HUES6 (cell line): ENCODE data around the gene KRT34.
"Not testable (repeated sequence)": the region's sequence is repeated elsewhere in the genome, so short reads cannot be mapped to it uniquely, and the experiment has no call there.

Experiments
- H3K27ac ChIP-seq: 2 replicates; pipeline ENCODE4 v1.7.0; 2013; ENCODE audit warnings: low read depth, mild to moderate bottlenecking, low read length, inconsistent platforms
- H3K27me3 ChIP-seq: 2 replicates; pipeline ENCODE4 v1.6.1; 2013; ENCODE audit warnings: low read length; ENCODE audit not compliant: control insufficient read depth, insufficient read depth
- H3K36me3 ChIP-seq: 2 replicates; pipeline ENCODE4 v1.6.1; 2013; ENCODE audit warnings: low read length; ENCODE audit not compliant: control insufficient read depth, insufficient read depth
- H3K4me1 ChIP-seq: 2 replicates; pipeline ENCODE4 v1.6.1; 2013; ENCODE audit warnings: low read length; ENCODE audit not compliant: control insufficient read depth, insufficient read depth
- H3K4me3 ChIP-seq: 2 replicates; pipeline ENCODE4 v1.5.1; 2013; ENCODE audit warnings: low read depth, low read length
- H3K9ac ChIP-seq: one replicate; pipeline ENCODE4 v1.6.1; 2013; ENCODE audit warnings: mild to moderate bottlenecking, low read length
- H3K9me3 ChIP-seq: 2 replicates; pipeline ENCODE4 v1.6.1; 2013; ENCODE audit warnings: low read depth, low read length; ENCODE audit not compliant: control insufficient read depth, insufficient read depth

The KRT34 gene

DNA sequence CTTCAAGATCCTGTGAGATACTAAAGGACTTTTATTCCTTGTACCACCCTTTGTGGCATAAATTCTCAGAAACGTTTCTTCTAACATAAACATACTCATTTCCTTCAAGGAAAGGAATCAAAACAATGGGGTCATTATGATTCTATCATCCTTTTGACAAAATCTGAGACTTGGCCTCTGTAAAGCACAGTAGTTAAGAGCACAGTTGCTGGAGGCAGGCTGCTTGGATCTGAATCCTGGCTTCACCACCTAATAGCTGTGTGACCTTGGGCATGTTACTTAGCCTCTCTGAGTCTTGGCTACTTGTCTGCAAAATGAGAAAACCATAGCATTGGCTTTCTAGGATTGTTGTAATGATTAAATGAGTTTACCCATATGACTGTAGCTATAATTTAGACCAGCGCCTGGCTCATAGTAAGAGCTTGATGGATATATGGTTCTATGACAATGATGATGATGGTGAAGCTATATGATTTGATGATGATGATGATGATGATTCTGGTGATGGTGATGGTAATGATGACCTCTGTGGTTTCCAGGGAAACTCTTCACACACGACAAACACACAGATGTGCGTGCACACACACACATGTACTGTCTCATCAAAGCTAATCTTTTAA, 21.4 kb upstream of the KRT34 start:
- Histone ChIP-seq H3K27me3 (no peaks in the 10 kb centered on the region), H3K4me1 (no peaks in the 10 kb centered on the region), H3K9ac (no peak overlapping the region), H3K9me3 (no peaks in the 10 kb centered on the region), H3K36me3 (no peaks in the 10 kb centered on the region), H3K27ac (no peak overlapping the region), H3K4me3 (no peak overlapping the region)

- H3K4me1 ChIP-seq, result no peaks in the 10 kb centered on the region
- H3K27ac ChIP-seq, result no peak overlapping the region
- no peaks in the 10 kb centered on the region for H3K27me3 ChIP-seq
- no peaks in the 10 kb centered on the region for H3K36me3 ChIP-seq
- no peak overlapping the region for H3K4me3 ChIP-seq
- no peaks in the 10 kb centered on the region for H3K9me3 ChIP-seq
- no peak overlapping the region for H3K9ac ChIP-seq
These were observed 20.1 kb upstream of the KRT34 start for GRCh38 chr17:41402161-41402560.

GRCh38 chr17:41396996-41397660, 15.0 kb upstream of the KRT34 start, which contains the start of gene KRT31:
KRT31 (minus strand) TSS chr17:41397608; CDS start chr17:41397539, 69 bp downstream.
- H3K9ac ChIP-seq, result no peak within 1 kb of the TSS
- H3K4me1 ChIP-seq, result no peaks in the 10 kb centered on the region
- no peak within 1 kb of the TSS for H3K27ac ChIP-seq
- no peaks in the 10 kb centered on the region for H3K36me3 ChIP-seq
- H3K9me3 ChIP-seq, result no peaks in the 10 kb centered on the region
- no peak within 1 kb of the TSS for H3K4me3 ChIP-seq
- no peaks in the 10 kb centered on the region for H3K27me3 ChIP-seq

- H3K4me3 ChIP-seq, result no peak overlapping the region
- no peaks in the 10 kb centered on the region for H3K4me1 ChIP-seq
- no peak overlapping the region for H3K9ac ChIP-seq
- no peaks in the 10 kb centered on the region for H3K36me3 ChIP-seq
- H3K9me3 ChIP-seq, result no peaks in the 10 kb centered on the region
- H3K27me3 ChIP-seq, result no peaks in the 10 kb centered on the region
- H3K27ac ChIP-seq, result no peak overlapping the region
These were observed 14.2 kb upstream of the KRT34 start for GRCh38 chr17:41396340-41396739.

DNA sequence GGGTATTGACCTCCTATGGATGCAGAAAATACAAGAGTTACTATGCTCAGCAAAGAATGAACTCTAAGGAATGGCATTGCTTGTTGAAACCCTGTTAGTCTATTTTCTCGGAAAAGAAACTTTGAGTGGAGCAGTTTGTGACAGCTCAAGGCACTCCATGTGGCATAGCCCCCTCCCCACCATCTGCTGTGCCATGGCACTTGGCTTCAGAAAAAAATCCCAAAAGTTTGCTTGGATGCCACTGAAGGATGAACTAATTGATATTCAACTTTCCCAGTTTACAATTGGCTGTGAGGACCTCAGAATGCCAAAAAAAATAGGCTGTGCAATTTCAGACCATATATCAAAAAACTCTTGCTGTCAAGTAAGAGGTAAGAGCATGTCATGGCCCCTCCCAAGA, 13.5 kb upstream of the KRT34 start:
- Histone ChIP-seq H3K9me3 (no peaks in the 10 kb centered on the region), H3K27ac (no peak overlapping the region), H3K27me3 (no peaks in the 10 kb centered on the region), H3K4me1 (no peaks in the 10 kb centered on the region), H3K4me3 (no peak overlapping the region), H3K36me3 (no peaks in the 10 kb centered on the region), H3K9ac (no peak overlapping the region)

DNA sequence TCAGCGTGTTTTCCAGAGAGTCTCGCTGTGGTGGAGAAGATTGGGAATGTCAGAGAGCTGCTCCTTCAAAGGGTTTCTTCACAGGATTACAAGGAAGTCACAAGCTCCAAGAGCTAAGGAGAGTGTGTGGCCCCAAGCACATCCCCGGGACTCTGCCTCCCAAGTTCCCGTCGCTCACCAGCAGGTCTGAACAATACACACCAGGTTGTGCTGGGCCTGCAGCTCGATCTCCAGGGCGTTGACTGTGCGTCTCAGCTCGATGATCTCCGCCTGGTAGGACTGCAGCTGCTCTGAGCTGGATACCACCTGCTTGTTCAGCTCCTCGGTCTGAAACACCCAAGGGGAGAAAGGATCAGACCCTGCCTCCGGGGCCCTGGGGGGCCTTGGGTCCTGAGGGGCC, 12.9 kb upstream of the KRT34 start:
- not testable (repeated sequence) for H3K9me3 ChIP-seq, H3K27ac ChIP-seq, H3K27me3 ChIP-seq, H3K4me3 ChIP-seq, H3K4me1 ChIP-seq, H3K9ac ChIP-seq, H3K36me3 ChIP-seq

DNA sequence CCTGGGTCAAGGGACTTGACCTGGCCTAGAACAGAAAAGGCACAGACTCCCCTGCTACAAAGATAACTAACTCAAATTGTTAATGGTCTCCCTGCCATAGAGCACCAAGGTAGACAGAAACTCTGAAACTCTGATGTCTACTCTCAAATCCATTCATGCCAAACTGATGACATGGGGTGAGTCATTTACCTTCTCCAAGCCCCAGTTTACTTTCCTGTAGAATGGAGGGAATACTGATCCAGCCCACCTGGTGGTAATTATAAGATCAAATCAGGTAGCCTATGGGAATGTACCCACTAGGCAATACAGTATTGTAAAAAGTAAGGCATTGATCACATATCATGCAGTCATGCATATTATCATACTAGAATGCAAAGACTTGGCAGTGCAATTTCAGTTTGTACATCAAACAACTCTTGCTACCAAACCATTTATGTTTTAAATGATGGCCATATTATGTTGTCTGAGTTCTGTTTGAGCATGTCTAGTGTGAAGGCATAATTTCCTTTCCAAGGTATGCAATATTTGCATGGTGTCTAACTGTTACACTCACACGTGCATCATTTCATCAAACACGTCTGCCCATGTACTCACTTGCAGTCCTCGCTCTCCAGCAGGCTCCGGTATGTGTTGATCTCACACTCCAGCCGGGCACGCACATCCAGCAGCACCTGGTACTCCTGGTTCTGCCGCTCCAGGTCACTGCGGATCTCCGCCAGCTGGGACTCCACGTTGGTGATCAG, 12.3 kb upstream of the KRT34 start:
- Histone ChIP-seq H3K27me3 (no peaks in the 10 kb centered on the region), H3K36me3 (no peaks in the 10 kb centered on the region), H3K4me1 (no peaks in the 10 kb centered on the region), H3K27ac (no peak overlapping the region), H3K4me3 (no peak overlapping the region), H3K9ac (no peak overlapping the region), H3K9me3 (no peaks in the 10 kb centered on the region)

- H3K27ac ChIP-seq, result no peak overlapping the region
These were observed 11.7 kb upstream of the KRT34 start for GRCh38 chr17:41393826-41394225.

DNA sequence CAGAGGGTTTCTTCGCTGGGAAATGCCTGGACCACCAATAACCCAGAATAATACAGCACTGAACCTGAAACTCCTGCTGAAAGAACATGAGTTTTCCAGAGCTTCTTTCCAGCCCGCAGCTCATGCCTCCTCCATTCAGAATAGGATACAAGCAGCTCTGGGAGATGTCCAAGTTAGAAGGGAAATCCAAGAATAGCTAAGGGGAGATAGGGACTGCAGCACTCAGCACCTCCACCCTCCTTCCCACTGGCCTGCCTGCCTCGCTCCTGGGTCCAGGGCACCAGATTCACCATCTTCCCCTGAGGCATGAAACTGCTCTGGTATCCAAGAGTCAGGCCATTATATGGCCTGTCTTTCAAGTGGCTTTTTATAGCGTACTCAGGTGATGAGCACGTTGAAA, 11.2 kb upstream of the KRT34 start:
- Histone ChIP-seq H3K27me3 (no peaks in the 10 kb centered on the region), H3K27ac (no peak overlapping the region), H3K36me3 (no peaks in the 10 kb centered on the region), H3K9ac (no peak overlapping the region), H3K9me3 (no peaks in the 10 kb centered on the region), H3K4me3 (no peak overlapping the region), H3K4me1 (no peaks in the 10 kb centered on the region)

More at GRCh38 chr17:41393826-41394225, 11.7 kb upstream of the KRT34 start:
- Histone ChIP-seq H3K4me1 (no peaks in the 10 kb centered on the region), H3K27me3 (no peaks in the 10 kb centered on the region), H3K9ac (no peak overlapping the region), H3K36me3 (no peaks in the 10 kb centered on the region), H3K4me3 (no peak overlapping the region), H3K9me3 (no peaks in the 10 kb centered on the region)

- Histone ChIP-seq H3K27me3 (no peaks in the 10 kb centered on the region), H3K4me1 (no peaks in the 10 kb centered on the region), H3K9ac (no peak overlapping the region), H3K9me3 (no peaks in the 10 kb centered on the region), H3K27ac (no peak overlapping the region), H3K36me3 (no peaks in the 10 kb centered on the region), H3K4me3 (no peak overlapping the region)
These were observed 10.2 kb upstream of the KRT34 start for GRCh38 chr17:41392278-41392677.

DNA sequence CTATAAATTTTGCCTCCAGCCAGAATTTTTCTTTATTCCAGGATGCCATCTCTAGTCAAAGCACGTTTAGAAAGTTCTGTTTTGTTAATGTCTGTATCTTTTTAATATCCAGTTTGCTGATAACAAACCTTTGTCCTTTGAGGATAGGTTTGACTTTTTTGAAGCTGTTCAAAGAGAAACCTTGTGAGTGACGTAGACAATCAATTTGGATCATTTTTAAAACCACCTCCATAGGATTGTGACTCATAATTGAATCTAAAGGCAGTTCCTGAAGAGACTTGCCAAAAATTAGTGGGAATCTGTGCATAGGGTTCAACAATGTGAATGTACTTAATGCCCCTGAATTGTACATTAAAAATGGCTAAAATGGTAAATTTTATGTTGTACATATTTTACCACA, 9.4 kb upstream of the KRT34 start:
- H3K9me3 ChIP-seq, result no peaks in the 10 kb centered on the region; the same call in 1 of the 2 replicates
- H3K27me3 ChIP-seq, result no peaks in the 10 kb centered on the region
- H3K27ac ChIP-seq, result no peak overlapping the region
- no peak overlapping the region for H3K4me3 ChIP-seq
- H3K4me1 ChIP-seq, result no peaks in the 10 kb centered on the region
- H3K36me3 ChIP-seq, result no peaks in the 10 kb centered on the region
- no peak overlapping the region for H3K9ac ChIP-seq
